Measurements from ENCODE around the gene PAK5. TPM values are rescaled to one million over a fixed set of nuclear protein-coding genes. Genes with fewer than 3 reads are reported as not detected.

PAK5 gene
- total and polyA plus RNA-seq, 9 of the 15 experiments (the other 6 are each of a cell fraction or from before 2014, with no cell fraction given) = not detected

DNA sequence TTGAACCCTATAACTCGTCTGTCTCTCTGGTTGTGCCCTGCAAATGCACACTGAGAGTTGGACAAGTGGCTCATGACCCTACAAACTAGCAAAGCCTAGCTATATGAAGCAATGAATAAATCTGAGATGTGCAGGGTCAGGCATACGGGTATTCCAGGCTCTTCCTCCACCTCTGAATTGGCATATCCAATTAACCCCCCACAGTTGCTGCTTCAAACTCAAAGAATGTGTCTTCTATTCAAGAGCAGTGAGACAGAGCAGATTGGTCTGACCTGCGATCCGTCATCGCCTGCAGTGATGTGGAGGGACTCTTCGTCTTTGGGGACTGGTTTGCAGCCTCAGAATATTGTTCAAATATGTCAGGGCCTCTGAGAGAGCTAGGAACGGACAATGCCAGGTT lies 264.7 kb downstream of the PAK5 start:
- ATAC-seq (no peak), FAIRE-seq (no peak), DNase-seq (ENCODE audit: extremely low read depth in 1 of 4, low spot score in 3 of 4) (no peak)
- H3K36me3 ChIP-seq (ENCODE audit: control insufficient read depth, insufficient read depth, low read length) = no peaks in the 10 kb centered on the region
- H4K20me1 ChIP-seq (replicated peaks; ENCODE audit: control insufficient read depth, insufficient read depth, low read length) = no peaks in the 10 kb centered on the region
- 0% methylated on average over 7 of the region's 7 CpGs for WGBS (ENCODE audit: insufficient coverage, low coverage, missing lambda C conversion rate)
- H3K4me3 ChIP-seq = no peak overlapping the region
- no peaks in the 10 kb centered on the region for H3K27me3 ChIP-seq (ENCODE audit: control insufficient read depth in 2 of 2, insufficient read depth in 2 of 2, low read length in 2 of 2)
- POLR2A ChIA-PET = no interaction called here
- no peak overlapping the region for H3K9ac ChIP-seq (ENCODE audit: insufficient read depth in 1 of 2, low read depth in 2 of 2, low read length in 2 of 2)
- CTCF ChIA-PET (ENCODE audit: low intra/inter-chr PET ratio) = no interaction called here
- H2AFZ ChIP-seq (ENCODE audit: low read depth, low read length) = no peak overlapping the region
- no peaks in the 10 kb centered on the region for H3K79me2 ChIP-seq (ENCODE audit: control insufficient read depth, insufficient read depth, low read length)
- H3K9me1 ChIP-seq (ENCODE audit: control insufficient read depth, insufficient read depth, low read length) = no peaks in the 10 kb centered on the region
- intact Hi-C loops (cut with micrococcal nuclease) = no loop called here
- H3K4me2 ChIP-seq (ENCODE audit: insufficient read depth, low read length) = no peak overlapping the region
- H3K9me3 ChIP-seq (replicated peaks; ENCODE audit: control insufficient read depth, insufficient read depth, low read depth, low read length) = no peaks in the 10 kb centered on the region
- BruUV-seq (replicated peaks) = no TSS peak
- in situ Hi-C loops (cut with MboI) = no loop called here
- H3K27ac ChIP-seq (ENCODE audit: extremely low read depth, low read depth, low read length) = no peak overlapping the region
- no peaks in the 10 kb centered on the region for H3K4me1 ChIP-seq (replicated peaks in 1 of 2; ENCODE audit: control insufficient read depth in 2 of 2, insufficient read depth in 2 of 2, low read length in 2 of 2)
- TF ChIP-seq ZNF431 (CRISPR knock-in tag; IDR thresholded peaks at IDR 0.05) = no peak
- TF ChIP-seq ZNF274 (IDR thresholded peaks at IDR 0.05; ENCODE audit: borderline replicate concordance, low read depth, low read length) = no peak
- no peak for TF ChIP-seq CCAR2 (IDR thresholded peaks at IDR 0.05; ENCODE audit: low read depth, low read length)
- no peak for TF ChIP-seq MBD2 (IDR thresholded peaks at IDR 0.05; ENCODE audit: borderline replicate concordance, low read depth)
- TF ChIP-seq MEIS2 (IDR thresholded peaks at IDR 0.05; ENCODE audit: partially characterized antibody) = no peak
- TF ChIP-seq, protein P1, sequence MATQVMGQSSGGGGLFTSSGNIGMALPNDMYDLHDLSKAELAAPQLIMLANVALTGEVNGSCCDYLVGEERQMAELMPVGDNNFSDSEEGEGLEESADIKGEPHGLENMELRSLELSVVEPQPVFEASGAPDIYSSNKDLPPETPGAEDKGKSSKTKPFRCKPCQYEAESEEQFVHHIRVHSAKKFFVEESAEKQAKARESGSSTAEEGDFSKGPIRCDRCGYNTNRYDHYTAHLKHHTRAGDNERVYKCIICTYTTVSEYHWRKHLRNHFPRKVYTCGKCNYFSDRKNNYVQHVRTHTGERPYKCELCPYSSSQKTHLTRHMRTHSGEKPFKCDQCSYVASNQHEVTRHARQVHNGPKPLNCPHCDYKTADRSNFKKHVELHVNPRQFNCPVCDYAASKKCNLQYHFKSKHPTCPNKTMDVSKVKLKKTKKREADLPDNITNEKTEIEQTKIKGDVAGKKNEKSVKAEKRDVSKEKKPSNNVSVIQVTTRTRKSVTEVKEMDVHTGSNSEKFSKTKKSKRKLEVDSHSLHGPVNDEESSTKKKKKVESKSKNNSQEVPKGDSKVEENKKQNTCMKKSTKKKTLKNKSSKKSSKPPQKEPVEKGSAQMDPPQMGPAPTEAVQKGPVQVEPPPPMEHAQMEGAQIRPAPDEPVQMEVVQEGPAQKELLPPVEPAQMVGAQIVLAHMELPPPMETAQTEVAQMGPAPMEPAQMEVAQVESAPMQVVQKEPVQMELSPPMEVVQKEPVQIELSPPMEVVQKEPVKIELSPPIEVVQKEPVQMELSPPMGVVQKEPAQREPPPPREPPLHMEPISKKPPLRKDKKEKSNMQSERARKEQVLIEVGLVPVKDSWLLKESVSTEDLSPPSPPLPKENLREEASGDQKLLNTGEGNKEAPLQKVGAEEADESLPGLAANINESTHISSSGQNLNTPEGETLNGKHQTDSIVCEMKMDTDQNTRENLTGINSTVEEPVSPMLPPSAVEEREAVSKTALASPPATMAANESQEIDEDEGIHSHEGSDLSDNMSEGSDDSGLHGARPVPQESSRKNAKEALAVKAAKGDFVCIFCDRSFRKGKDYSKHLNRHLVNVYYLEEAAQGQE (IDR thresholded peaks at IDR 0.05; ENCODE audit: borderline replicate concordance) = no peak
- TF ChIP-seq, protein P1 (CRISPR knock-in tag; IDR thresholded peaks at IDR 0.05; ENCODE audit: low read depth) = no peak
- no peak for TF ChIP-seq ZNF444 (CRISPR knock-in tag; IDR thresholded peaks at IDR 0.05)
- TF ChIP-seq POLR2AphosphoS5 (IDR thresholded peaks at IDR 0.05; ENCODE audit: control insufficient read depth, insufficient read depth, low read depth, low read length) = no peak
- no peak for TF ChIP-seq ZNF253 (CRISPR knock-in tag; conservative IDR thresholded peaks at IDR 0.05)
- no peak for TF ChIP-seq POLR2G (IDR thresholded peaks at IDR 0.05; ENCODE audit: low read depth, low read length)
- TF ChIP-seq, protein P2, sequence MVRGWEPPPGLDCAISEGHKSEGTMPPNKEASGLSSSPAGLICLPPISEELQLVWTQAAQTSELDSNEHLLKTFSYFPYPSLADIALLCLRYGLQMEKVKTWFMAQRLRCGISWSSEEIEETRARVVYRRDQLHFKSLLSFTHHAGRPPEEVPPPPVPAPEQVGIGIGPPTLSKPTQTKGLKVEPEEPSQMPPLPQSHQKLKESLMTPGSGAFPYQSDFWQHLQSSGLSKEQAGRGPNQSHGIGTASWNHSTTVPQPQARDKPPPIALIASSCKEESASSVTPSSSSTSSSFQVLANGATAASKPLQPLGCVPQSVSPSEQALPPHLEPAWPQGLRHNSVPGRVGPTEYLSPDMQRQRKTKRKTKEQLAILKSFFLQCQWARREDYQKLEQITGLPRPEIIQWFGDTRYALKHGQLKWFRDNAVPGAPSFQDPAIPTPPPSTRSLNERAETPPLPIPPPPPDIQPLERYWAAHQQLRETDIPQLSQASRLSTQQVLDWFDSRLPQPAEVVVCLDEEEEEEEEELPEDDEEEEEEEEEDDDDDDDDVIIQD (CRISPR knock-in tag; IDR thresholded peaks at IDR 0.05) = no peak
- no peak for TF ChIP-seq MEF2A (IDR thresholded peaks at IDR 0.05; ENCODE audit: control insufficient read depth, low read depth, low read length)
- no peak for TF ChIP-seq KDM1A (IDR thresholded peaks at IDR 0.05)
- TF ChIP-seq ETV5 (CRISPR knock-in tag; IDR thresholded peaks at IDR 0.05; ENCODE audit: low read depth) = no peak
- TF ChIP-seq ARHGAP35 (IDR thresholded peaks at IDR 0.05; ENCODE audit: partially characterized antibody) = no peak
